Fibroblast of lung (primary cell): ENCODE results near the gene SHROOM3.

Experiments
- CTCF ChIP-seq, 2 donors: IDR thresholded peaks in 1 of 2; conservative IDR thresholded peaks in 1 of 2; 1 replicate in 1 of 2; 2 replicates in 1 of 2; pipeline ENCODE4 v1.5.1; 2011 to 2012; ENCODE audit warnings: low read length in 2 of 2, control low read depth in 1 of 2, inconsistent platforms in 1 of 2, low read depth in 1 of 2, mild to moderate bottlenecking in 1 of 2
- EZH2 ChIP-seq: IDR thresholded peaks from 2 replicates; pipeline ENCODE4 v1.5.1; 2012; ENCODE audit warnings: low read length, control low read depth, mild to moderate bottlenecking; ENCODE audit errors: missing control alignments

- TF ChIP-seq CTCF (conservative IDR thresholded peaks at IDR 0.05 in 1 of 2, IDR thresholded peaks at IDR 0.05 in 1 of 2; ENCODE audit: low read depth in 1 of 2, low read length in 2 of 2) (no peak), EZH2 (no peak)
Measured at GRCh38 chr4:76591992-76592391, 157.0 kb downstream of the SHROOM3 start.
